GM12878 (cell line): ENCODE measurements around the gene FAM81A. TPM values are rescaled to one million over a fixed set of nuclear protein-coding genes. Genes with fewer than 3 reads are reported as not detected.

Source experiments
- EGR1 ChIP-seq, 2 experiments: IDR thresholded peaks; 1 replicate in 1 of 2; 2 replicates in 1 of 2; pipeline ENCODE4 v1.6.1; 2011 to 2012; ENCODE audit warnings: low read depth in 2 of 2, low read length in 2 of 2, borderline replicate concordance in 1 of 2, mild to moderate bottlenecking in 1 of 2, moderate library complexity in 1 of 2
- EZH2 ChIP-seq: IDR thresholded peaks from 2 replicates; pipeline ENCODE4 v1.6.1; 2012; ENCODE audit warnings: low read depth, mild to moderate bottlenecking, control low read depth, inconsistent platforms, low read length, borderline replicate concordance; ENCODE audit not compliant: control insufficient read depth
- FOS ChIP-seq: IDR thresholded peaks from 3 replicates; pipeline ENCODE4 v1.6.1; 2011; ENCODE audit warnings: borderline replicate concordance; ENCODE audit not compliant: insufficient read length; ENCODE audit errors: extremely low read depth
- JUND ChIP-seq: IDR thresholded peaks from 2 replicates; pipeline ENCODE4 v1.6.1; 2012; ENCODE audit warnings: low read depth, mild to moderate bottlenecking, low read length, improper control_type of control experiment, moderate library complexity
- KDM1A ChIP-seq: fragments of 200-600 bp; sonication (generic); IDR thresholded peaks from 2 replicates; pipeline ENCODE4 v1.6.1; 2016; ENCODE audit warnings: borderline replicate concordance
- MAX ChIP-seq: IDR thresholded peaks from 2 replicates; pipeline ENCODE4 v1.6.1; 2012; ENCODE audit warnings: low read depth, low read length, improper control_type of control experiment
- PAX5 ChIP-seq: IDR thresholded peaks from 2 replicates; pipeline ENCODE4 v1.6.1; 2011; ENCODE audit warnings: low read depth, low read length, borderline replicate concordance
- PBX3 ChIP-seq: IDR thresholded peaks from 2 replicates; pipeline ENCODE4 v1.6.1; 2011; ENCODE audit warnings: mild to moderate bottlenecking, low read depth, low read length, moderate library complexity; ENCODE audit not compliant: insufficient replicate concordance
- STAT3 ChIP-seq: IDR thresholded peaks from 2 replicates; pipeline ENCODE4 v1.6.1; 2011; ENCODE audit warnings: low read depth, low read length, improper control_type of control experiment
- SUZ12 ChIP-seq: fragments of 200-600 bp; sonication (generic); IDR thresholded peaks from one replicate; pipeline ENCODE4 v1.6.1; 2018; ENCODE audit warnings: antibody characterized with exemption, mild to moderate bottlenecking; ENCODE audit not compliant: unreplicated experiment
- TBL1XR1 ChIP-seq: IDR thresholded peaks from 2 replicates; pipeline ENCODE4 v1.6.1; 2012; ENCODE audit warnings: low read depth, low read length, improper control_type of control experiment
- YY1 ChIP-seq: IDR thresholded peaks from 2 replicates; pipeline ENCODE4 v1.6.1; 2011; ENCODE audit warnings: low read depth, mild to moderate bottlenecking, low read length
- polyA plus RNA-seq, 11 experiments: library from polyadenylated mRNA; depleted of rRNA in 4 of 11; unstranded in 6 of 11; stranded (reverse) in 5 of 11; fragments of >200 nt; fragmentation: Nextera tagmentation in 4 of 11; fragmentation: Illumina TruSeq in 1 of 11; extraction: Ambion mirVana in 4 of 11; extraction: Trizol in 1 of 11; gene quantifications; 1 replicate in 1 of 11; 2 replicates in 10 of 11; pipeline versions ENCODE4 v1.2.1 to v1.2.3, GENCODE V29; 2011 to 2016; ENCODE audit warnings: inconsistent platforms in 2 of 11, missing spikeins in 2 of 11, low read depth in 1 of 11
- total RNA-seq, 4 experiments: library from RNA; depleted of rRNA in 3 of 4; stranded (reverse); fragments of >200 nt in 3 of 4; fragmentation: Illumina TruSeq in 1 of 4; extraction: Trizol in 1 of 4; gene quantifications; 2 replicates each; pipeline versions ENCODE4 v1.2.1 to v1.2.3, GENCODE V29; 2013 to 2021
- TF ChIP-seq, protein P1 (sequence below): fragments of 450-650 bp; IDR thresholded peaks from 2 replicates; pipeline ENCODE4 v1.6.1; 2017; ENCODE audit warnings: mild to moderate bottlenecking, moderate library complexity
- TF ChIP-seq, protein P2 (sequence below): fragments of 450-650 bp; IDR thresholded peaks from 2 replicates; pipeline ENCODE4 v1.6.1; 2016; ENCODE audit warnings: mild to moderate bottlenecking

FAM81A gene
- total and polyA plus RNA-seq, 10 of the 15 experiments (the other 5 are each of a cell fraction or from before 2014, with no cell fraction given), result 0.18 to 34.5 (median 16.2) TPM

DNA sequence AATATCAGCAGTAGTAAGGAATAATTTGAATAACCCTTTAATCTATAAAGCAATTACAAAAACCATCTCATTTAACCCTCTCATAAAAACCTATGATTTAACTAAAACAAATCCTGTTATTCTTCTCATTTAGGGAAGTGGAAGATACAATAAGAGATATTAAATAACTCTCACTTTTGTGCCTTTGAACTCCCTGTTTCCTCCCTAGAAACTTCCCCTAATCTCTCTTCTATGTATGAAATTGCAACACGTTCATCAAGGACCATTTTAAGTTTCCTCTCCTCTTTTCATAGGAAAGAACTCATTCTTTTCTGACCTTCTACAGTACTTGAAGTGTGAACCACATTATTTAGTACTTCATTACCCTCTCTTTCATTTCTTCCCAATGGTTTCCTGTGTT is 18.8 kb upstream of the FAM81A start (continued):
- TF ChIP-seq, protein P1, sequence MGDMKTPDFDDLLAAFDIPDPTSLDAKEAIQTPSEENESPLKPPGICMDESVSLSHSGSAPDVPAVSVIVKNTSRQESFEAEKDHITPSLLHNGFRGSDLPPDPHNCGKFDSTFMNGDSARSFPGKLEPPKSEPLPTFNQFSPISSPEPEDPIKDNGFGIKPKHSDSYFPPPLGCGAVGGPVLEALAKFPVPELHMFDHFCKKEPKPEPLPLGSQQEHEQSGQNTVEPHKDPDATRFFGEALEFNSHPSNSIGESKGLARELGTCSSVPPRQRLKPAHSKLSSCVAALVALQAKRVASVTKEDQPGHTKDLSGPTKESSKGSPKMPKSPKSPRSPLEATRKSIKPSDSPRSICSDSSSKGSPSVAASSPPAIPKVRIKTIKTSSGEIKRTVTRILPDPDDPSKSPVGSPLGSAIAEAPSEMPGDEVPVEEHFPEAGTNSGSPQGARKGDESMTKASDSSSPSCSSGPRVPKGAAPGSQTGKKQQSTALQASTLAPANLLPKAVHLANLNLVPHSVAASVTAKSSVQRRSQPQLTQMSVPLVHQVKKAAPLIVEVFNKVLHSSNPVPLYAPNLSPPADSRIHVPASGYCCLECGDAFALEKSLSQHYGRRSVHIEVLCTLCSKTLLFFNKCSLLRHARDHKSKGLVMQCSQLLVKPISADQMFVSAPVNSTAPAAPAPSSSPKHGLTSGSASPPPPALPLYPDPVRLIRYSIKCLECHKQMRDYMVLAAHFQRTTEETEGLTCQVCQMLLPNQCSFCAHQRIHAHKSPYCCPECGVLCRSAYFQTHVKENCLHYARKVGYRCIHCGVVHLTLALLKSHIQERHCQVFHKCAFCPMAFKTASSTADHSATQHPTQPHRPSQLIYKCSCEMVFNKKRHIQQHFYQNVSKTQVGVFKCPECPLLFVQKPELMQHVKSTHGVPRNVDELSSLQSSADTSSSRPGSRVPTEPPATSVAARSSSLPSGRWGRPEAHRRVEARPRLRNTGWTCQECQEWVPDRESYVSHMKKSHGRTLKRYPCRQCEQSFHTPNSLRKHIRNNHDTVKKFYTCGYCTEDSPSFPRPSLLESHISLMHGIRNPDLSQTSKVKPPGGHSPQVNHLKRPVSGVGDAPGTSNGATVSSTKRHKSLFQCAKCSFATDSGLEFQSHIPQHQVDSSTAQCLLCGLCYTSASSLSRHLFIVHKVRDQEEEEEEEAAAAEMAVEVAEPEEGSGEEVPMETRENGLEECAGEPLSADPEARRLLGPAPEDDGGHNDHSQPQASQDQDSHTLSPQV, result no peak
- no peak for TF ChIP-seq EZH2
- no peak for TF ChIP-seq JUND
- no peak for TF ChIP-seq KDM1A
- no peak for TF ChIP-seq YY1
- TF ChIP-seq STAT3, result no peak
- no peak for TF ChIP-seq PAX5
- no peak for TF ChIP-seq FOS
- no peak for TF ChIP-seq TBL1XR1
- TF ChIP-seq SUZ12, result no peak
- no peak for TF ChIP-seq EGR1 (IDR thresholded peaks at IDR 0.05; ENCODE audit: borderline replicate concordance in 1 of 2, low read depth in 2 of 2, low read length in 2 of 2)
- TF ChIP-seq, protein P2, sequence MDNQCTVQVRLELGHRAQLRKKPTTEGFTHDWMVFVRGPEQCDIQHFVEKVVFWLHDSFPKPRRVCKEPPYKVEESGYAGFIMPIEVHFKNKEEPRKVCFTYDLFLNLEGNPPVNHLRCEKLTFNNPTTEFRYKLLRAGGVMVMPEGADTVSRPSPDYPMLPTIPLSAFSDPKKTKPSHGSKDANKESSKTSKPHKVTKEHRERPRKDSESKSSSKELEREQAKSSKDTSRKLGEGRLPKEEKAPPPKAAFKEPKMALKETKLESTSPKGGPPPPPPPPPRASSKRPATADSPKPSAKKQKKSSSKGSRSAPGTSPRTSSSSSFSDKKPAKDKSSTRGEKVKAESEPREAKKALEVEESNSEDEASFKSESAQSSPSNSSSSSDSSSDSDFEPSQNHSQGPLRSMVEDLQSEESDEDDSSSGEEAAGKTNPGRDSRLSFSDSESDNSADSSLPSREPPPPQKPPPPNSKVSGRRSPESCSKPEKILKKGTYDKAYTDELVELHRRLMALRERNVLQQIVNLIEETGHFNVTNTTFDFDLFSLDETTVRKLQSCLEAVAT, result no peak
- TF ChIP-seq MAX, result no peak
- TF ChIP-seq PBX3, result no peak
- TF ChIP-seq, all 136 proteins: peak for 0
